Measurements from ENCODE around the gene HLA-DQA1.

GRCh38 chr6:32669893-32670292, 32.7 kb downstream of the HLA-DQA1 start:
- no peak for TF ChIP-seq CTCF (conservative IDR thresholded peaks at IDR 0.05 in 1 of 2, IDR thresholded peaks at IDR 0.05 in 1 of 2; ENCODE audit: extremely low read depth in 1 of 2, insufficient read depth in 1 of 2, low read depth in 1 of 2, low read length in 2 of 2)
- TF ChIP-seq EZH2 (IDR thresholded peaks at IDR 0.05; ENCODE audit: borderline replicate concordance, low read length) = no peak

All from mammary epithelial cell (primary cell).